Ectodermal cell (in vitro differentiated cells): Measurements from ENCODE around the gene SPATS2.

ENCODE experiments used
- H3K27ac ChIP-seq: 2 replicates; pipeline ENCODE4 v1.7.0; 2013; ENCODE audit warnings: mild to moderate bottlenecking, low read depth, low read length; ENCODE audit not compliant: insufficient read depth, poor library complexity, severe bottlenecking
- H3K27me3 ChIP-seq: 2 replicates; pipeline ENCODE4 v1.7.0; 2013; ENCODE audit warnings: mild to moderate bottlenecking, low read length; ENCODE audit not compliant: insufficient read depth, control insufficient read depth, poor library complexity, severe bottlenecking
- H3K36me3 ChIP-seq: one replicate; pipeline ENCODE4 v1.7.0; 2013; ENCODE audit warnings: low read length; ENCODE audit not compliant: control insufficient read depth, insufficient read depth
- H3K4me1 ChIP-seq: one replicate; pipeline ENCODE4 v1.7.0; 2013; ENCODE audit warnings: low read length; ENCODE audit not compliant: control insufficient read depth, insufficient read depth
- H3K4me3 ChIP-seq: 2 replicates; pipeline ENCODE4 v1.7.0; 2013; ENCODE audit warnings: low read depth, low read length, control low read depth; ENCODE audit not compliant: insufficient read depth
- H3K9me3 ChIP-seq: 2 replicates; pipeline ENCODE4 v1.7.0; 2013; ENCODE audit warnings: mild to moderate bottlenecking, low read length, moderate library complexity; ENCODE audit not compliant: control insufficient read depth
- WGBS, 2 experiments: methylation state at CpG; one replicate each; pipeline ENCODE4 v1.1.7; 2013; ENCODE audit warnings: missing lambda C conversion rate in 2 of 2; 5-methylcytosine and 5-hydroxymethylcytosine counted together

The SPATS2 gene

DNA sequence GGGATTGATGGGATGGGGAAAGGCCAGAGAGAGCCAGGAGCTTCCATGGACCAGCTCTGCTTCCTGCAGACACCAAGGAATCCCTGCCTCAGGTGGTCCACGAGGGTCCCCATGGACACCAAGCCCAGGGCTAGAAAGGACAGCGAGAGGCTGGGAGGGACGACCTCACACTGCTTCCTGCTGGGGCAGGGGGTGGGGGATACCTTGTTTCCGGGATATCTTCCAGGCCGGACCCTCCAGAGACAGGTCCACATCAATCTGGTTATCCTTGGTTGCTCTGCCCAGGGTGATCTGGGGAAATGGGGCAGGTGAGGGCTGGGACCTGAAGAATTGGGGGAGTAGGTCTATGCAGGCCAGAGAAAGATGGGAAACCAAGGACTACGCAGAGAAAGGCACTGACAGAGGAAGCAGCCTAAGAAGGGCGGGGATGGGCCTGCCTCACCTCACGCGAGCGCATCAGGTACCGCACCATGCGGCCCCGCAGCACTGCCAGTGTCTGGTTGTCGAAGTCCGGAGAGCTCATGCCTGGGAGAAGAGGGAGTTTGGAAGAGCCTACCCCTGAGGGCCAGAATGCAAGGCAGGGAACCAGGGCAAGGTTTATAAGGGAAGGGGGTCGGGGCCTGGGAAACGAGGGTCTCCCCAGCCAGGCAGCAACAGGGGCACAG is 191.9 kb downstream of the SPATS2 start:
- Histone ChIP-seq H3K36me3 (peaks cover 50% of the 10 kb centered on the region), H3K4me3 (no peak overlapping the region), H3K27ac (no peak overlapping the region), H3K4me1 (no peaks in the 10 kb centered on the region), H3K9me3 (no peaks in the 10 kb centered on the region), H3K27me3 (no peaks in the 10 kb centered on the region)
- WGBS, 2 experiments: 96% methylated on average over 17 of the region's 17 CpGs

DNA sequence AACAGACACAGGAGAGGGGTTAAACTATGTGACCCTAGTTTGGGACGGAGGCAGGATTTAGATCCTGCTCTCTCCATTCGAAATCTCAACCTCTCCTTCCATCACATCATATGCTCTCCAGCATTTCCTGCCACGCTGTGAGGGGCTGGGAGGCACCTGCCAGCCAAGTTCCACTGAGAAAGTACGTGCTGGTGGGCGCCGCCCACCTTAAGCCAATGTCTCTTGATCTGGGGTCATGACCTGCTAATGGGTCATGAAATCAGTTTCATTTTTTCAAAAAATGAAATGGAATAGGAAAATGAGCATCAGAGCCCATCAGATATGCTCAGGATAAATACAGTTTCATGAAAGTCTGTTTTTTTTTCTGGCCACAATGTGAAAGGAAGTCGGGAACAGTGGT is 193.4 kb downstream of the SPATS2 start:
- no peaks in the 10 kb centered on the region for H3K9me3 ChIP-seq
- no peak overlapping the region for H3K4me3 ChIP-seq
- H3K27me3 ChIP-seq: no peaks in the 10 kb centered on the region
- H3K36me3 ChIP-seq: peaks cover 61% of the 10 kb centered on the region
- H3K4me1 ChIP-seq: no peaks in the 10 kb centered on the region
- H3K27ac ChIP-seq: no peak overlapping the region
- 95 to 96% methylated on average over 7 of the region's 7 CpGs for WGBS, 2 experiments

DNA sequence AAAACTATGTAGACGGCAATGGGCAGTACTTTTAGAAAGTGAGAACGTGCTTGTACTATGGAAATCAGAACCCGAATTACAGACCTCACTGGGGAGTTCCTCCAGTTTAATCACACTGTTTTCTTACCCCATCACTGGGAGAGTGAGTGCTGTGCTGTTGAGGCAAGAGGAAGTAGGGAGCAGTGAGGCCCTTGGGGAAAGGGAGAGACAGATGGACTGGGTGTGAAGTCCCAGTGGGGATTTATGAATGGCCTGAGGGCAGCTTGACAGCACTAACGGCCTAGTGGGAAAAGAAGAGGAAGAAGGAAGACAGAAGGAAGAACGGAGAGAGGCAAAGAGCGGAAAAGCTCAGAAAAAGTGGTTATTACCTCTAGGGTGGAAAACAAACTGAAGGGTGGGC is 195.0 kb downstream of the SPATS2 start:
- no peaks in the 10 kb centered on the region for H3K9me3 ChIP-seq
- peaks cover 5% of the 10 kb centered on the region for H3K4me1 ChIP-seq
- H3K27ac ChIP-seq: no peak overlapping the region
- H3K4me3 ChIP-seq: no peak overlapping the region
- 96 to 97% methylated on average over 6 of the region's 6 CpGs for WGBS, 2 experiments
- H3K36me3 ChIP-seq: peaks cover 61% of the 10 kb centered on the region
- H3K27me3 ChIP-seq: no peaks in the 10 kb centered on the region

DNA sequence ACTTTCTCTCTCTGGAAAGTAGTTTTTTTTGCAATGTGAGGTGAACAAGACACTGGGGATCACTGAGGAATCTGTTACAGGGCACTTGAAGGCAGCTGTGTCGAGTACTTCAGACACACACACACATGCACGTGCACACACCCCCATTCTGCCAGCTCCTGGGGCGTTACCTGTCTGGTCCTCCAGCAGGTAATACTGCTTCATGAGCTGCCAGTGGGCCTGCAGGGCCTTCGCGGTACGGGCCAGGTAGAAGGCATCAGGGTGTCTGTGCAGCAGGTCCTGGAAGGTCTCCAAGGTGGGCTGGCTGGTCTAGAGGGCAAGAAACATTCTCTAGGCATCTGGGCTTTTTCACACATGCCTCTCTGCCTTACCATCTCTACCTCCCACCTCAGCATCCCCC is 195.6 kb downstream of the SPATS2 start:
- Histone ChIP-seq H3K27ac (no peak overlapping the region), H3K27me3 (no peaks in the 10 kb centered on the region), H3K4me1 (peaks cover 5% of the 10 kb centered on the region), H3K4me3 (no peak overlapping the region), H3K36me3 (peaks cover 61% of the 10 kb centered on the region), H3K9me3 (no peaks in the 10 kb centered on the region)
- 96 to 97% methylated on average over 6 of the region's 6 CpGs for WGBS, 2 experiments

DNA sequence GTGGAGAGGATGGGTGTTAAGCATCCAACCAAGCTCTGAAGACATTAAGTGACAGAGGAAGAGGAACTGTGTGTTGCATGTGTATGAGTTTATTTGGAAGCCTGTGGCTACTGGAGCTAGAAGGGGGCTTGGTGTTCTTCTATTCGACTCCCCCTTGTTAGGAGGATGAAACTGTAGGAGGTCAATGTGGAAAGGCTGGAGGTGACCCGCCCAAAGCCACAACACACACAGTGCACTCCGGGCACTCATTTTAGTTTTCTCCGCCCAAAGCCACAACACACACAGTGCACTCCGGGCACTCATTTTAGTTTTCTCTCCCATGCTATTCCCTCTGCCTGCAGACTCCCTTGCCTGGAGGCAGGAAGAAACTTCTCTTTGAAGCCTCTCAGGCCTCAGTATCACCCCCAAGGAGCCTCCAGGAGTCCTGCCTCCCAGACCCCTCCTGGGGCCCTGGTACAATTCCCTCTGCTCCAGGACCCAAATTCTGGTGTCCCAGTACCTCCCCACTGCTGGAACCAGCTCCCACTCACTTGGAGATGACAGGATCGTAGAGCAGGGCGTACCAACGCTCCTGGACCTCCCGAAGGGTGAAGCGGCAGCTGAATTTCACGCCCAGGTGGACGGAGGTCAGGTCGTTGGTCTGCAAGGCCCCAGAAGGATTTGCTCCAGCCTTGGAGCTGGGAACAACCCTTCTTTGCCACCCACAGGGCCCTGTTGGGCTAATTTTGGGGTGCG is 196.9 kb downstream of the SPATS2 start:
- Histone ChIP-seq H3K27me3 (no peaks in the 10 kb centered on the region), H3K27ac (no peak overlapping the region), H3K4me3 (no peak overlapping the region), H3K36me3 (peaks cover 53% of the 10 kb centered on the region), H3K4me1 (peaks cover 8% of the 10 kb centered on the region), H3K9me3 (no peaks in the 10 kb centered on the region)
- 96 to 99% methylated on average over 14 of the region's 14 CpGs for WGBS, 2 experiments

DNA sequence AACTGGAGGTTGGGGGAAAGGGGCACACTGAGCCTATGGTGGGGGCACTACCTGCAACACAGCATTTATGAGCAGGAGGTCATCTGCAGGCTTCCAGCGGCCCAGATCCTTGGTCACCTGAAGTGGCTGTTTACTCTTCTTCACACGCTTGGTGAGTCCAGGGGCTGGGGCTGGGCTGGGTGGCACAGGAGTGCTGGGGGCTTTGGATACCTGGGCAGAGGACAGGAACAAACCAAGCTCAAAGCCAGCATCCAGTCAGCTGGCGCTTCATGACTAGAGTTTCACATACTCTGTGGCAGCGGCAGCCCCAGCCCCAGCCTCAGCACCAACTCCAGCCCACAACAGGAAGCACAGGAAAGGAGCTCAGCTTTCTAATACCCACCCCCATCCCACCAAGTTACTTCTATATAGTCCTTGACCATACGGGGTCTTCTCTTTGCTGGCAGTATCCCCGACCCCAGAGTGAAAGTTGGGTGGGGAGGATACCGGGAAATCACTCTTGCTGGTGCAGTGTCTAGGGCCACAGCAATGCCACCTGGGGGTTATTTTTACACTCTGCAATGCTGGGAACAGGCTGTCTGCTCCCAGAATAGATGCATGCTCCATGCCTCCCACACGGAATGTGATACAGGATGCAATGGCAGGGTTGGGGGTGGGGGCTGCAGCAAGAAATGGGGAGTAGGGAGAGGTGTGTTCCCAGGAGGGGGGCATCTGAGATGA is 197.6 kb downstream of the SPATS2 start:
- 95 to 96% methylated on average over 8 of the region's 8 CpGs for WGBS, 2 experiments
- H3K36me3 ChIP-seq: peaks cover 48% of the 10 kb centered on the region
- no peaks in the 10 kb centered on the region for H3K27me3 ChIP-seq

DNA sequence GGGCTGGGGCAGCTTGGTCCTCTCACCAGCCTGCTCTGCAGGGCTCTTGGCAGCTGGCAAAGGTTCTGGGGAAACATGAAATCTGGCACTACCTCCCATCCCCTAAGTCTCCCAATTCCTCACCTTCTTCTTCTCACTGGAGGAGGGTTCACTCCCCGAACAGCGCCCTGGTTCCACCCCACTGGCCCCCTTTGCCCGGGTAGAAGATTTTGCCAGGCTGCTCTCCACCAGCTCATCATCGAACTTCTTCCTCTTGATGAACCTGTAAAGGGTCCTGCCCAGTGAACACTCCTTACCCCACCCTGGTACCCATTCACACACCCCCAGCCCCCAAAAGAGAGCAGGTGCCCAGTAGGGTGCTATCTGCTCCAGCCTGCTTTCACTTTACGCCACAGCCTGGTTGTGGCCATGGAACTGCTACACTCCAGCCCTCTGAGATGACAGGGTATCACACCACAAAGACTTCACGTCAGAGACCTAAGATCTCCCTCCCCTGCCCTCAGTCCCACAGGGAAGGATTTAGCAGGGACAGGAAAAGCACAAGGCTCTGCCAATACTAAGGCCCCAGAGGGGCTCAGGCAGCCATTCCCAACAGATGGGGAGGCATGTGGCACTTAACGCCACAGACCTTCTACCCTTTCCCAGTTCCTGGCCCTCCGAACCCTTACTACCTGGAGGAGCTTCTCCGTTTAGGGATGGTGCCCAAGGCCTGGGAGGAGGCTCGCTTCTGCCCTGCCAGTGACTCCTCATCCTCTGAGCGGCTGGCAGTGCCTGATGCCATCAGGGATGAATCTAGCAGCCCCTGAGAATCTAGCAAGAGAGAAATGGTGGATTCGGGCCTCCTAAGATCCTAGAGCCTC is 198.4 kb downstream of the SPATS2 start:
- 94% methylated on average over 12 of the region's 12 CpGs for WGBS, 2 experiments
- Histone ChIP-seq H3K27me3 (no peaks in the 10 kb centered on the region), H3K27ac (no peak overlapping the region), H3K36me3 (peaks cover 42% of the 10 kb centered on the region), H3K4me3 (no peak overlapping the region), H3K9me3 (no peaks in the 10 kb centered on the region), H3K4me1 (peaks cover 10% of the 10 kb centered on the region)

More for the DNA sequence above, 197.6 kb downstream of the SPATS2 start:
- no peaks in the 10 kb centered on the region for H3K9me3 ChIP-seq
- no peak overlapping the region for H3K27ac ChIP-seq
- H3K4me3 ChIP-seq: no peak overlapping the region
- peaks cover 10% of the 10 kb centered on the region for H3K4me1 ChIP-seq

DNA sequence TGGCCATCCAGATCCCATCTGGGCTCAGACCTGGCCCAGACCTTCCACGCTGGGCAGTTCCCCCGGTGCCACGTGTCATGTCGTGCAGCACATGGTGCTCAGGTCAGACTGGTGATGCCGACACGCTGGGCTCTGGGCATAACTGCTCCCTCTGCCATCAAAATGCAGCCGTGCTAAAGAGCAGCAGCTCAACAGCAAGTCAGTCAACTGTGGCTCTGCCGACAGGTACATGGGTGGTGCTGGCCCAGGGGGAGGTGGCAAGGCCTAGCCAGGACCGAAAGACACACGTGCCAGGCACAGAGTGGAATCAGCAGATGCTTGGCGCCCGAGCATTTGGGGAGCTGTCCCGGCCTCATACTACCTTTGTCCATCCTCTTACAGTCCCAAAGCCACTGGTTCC is 199.1 kb downstream of the SPATS2 start:
- no peaks in the 10 kb centered on the region for H3K27me3 ChIP-seq
- no peak overlapping the region for H3K27ac ChIP-seq
- H3K4me1 ChIP-seq: peaks cover 10% of the 10 kb centered on the region
- H3K9me3 ChIP-seq: no peaks in the 10 kb centered on the region
- 95 to 96% methylated on average over 13 of the region's 13 CpGs for WGBS, 2 experiments
- peak overlapping the region; percentile 99 for H3K4me3 ChIP-seq
- H3K36me3 ChIP-seq: peaks cover 34% of the 10 kb centered on the region

DNA sequence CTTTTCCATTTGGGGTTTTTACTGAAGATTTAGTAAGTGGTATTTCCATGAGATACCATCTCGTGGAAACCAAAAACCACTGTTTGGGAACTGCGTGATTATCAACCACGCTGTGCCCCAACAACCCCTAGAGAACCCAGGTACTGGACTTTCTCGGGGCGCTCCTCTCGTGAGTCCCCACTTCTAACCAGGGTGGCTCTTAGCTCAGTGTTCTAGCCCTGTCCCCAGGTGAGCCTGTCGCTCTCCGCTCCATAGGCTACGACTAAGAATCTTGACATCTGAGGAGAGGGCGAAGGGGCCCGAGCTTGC is 200.0 kb downstream of the SPATS2 start:
- peak overlapping the region; percentile 99 for H3K4me3 ChIP-seq
- H3K4me1 ChIP-seq: peaks cover 10% of the 10 kb centered on the region
- 11 to 12% methylated on average over 11 of the region's 11 CpGs for WGBS, 2 experiments
- no peak overlapping the region for H3K27ac ChIP-seq
- peaks cover 28% of the 10 kb centered on the region for H3K36me3 ChIP-seq
- no peaks in the 10 kb centered on the region for H3K9me3 ChIP-seq
- no peaks in the 10 kb centered on the region for H3K27me3 ChIP-seq
